ENCODE results near the gene OR11G2. TPM values are rescaled to one million over a fixed set of nuclear protein-coding genes. Genes with fewer than 3 reads are reported as not detected.

The OR11G2 gene

Small RNA genes lying within 50 kb of the gene (small RNA-seq; reads per million reads assigned to genes)
- not detected for gene GTF2IP22 (ENCODE audit: low read depth)
